HEK293 (cell line): ENCODE measurements around the gene AGAP1.

Experiments used
- CTCF ChIP-seq: fragments of 450-650 bp; formaldehyde crosslinking; IDR thresholded peaks from 2 replicates; pipeline ENCODE4 v1.5.1; 2016; ENCODE audit warnings: missing biosample characterization, missing genetic modification characterization
- KLF7 ChIP-seq: fragments of 450-650 bp; formaldehyde crosslinking; IDR thresholded peaks from 2 replicates; pipeline ENCODE4 v1.5.1; 2016; ENCODE audit warnings: missing biosample characterization, missing genetic modification characterization, borderline replicate concordance
- SP2 ChIP-seq: fragments of 450-650 bp; formaldehyde crosslinking; IDR thresholded peaks from 2 replicates; pipeline ENCODE4 v1.5.1; 2016; ENCODE audit warnings: missing biosample characterization, missing genetic modification characterization
- WT1 ChIP-seq: fragments of 450-650 bp; formaldehyde crosslinking; IDR thresholded peaks from 2 replicates; pipeline ENCODE4 v1.5.1; 2016; ENCODE audit warnings: missing biosample characterization, missing genetic modification characterization
- ZBTB44 ChIP-seq: fragments of 450-650 bp; IDR thresholded peaks from 2 replicates; pipeline ENCODE4 v1.5.1; 2018; ENCODE audit warnings: missing biosample characterization, mild to moderate bottlenecking, missing genetic modification characterization
- ZNF18 ChIP-seq: fragments of 450-650 bp; formaldehyde crosslinking; IDR thresholded peaks from 2 replicates; pipeline ENCODE4 v1.5.1; 2016; ENCODE audit warnings: missing biosample characterization, missing genetic modification characterization
- ZNF221 ChIP-seq: fragments of 450-650 bp; formaldehyde crosslinking; IDR thresholded peaks from 2 replicates; pipeline ENCODE4 v1.5.1; 2017; ENCODE audit warnings: missing biosample characterization, missing genetic modification characterization, borderline replicate concordance
- ZNF280D ChIP-seq: fragments of 450-650 bp; formaldehyde crosslinking; IDR thresholded peaks from 2 replicates; pipeline ENCODE4 v1.5.1; 2016; ENCODE audit warnings: missing biosample characterization, missing genetic modification characterization
- ZNF335 ChIP-seq: fragments of 450-650 bp; formaldehyde crosslinking; conservative IDR thresholded peaks from 2 replicates; pipeline ENCODE4 v1.5.1; 2016; ENCODE audit warnings: missing biosample characterization, missing genetic modification characterization
- ZNF624 ChIP-seq: fragments of 450-650 bp; formaldehyde crosslinking; IDR thresholded peaks from 2 replicates; pipeline ENCODE4 v1.5.1; 2017; ENCODE audit warnings: missing biosample characterization, missing genetic modification characterization
- ZNF629 ChIP-seq: fragments of 450-650 bp; formaldehyde crosslinking; IDR thresholded peaks from 2 replicates; pipeline ENCODE4 v1.5.1; 2017; ENCODE audit warnings: missing biosample characterization, missing genetic modification characterization
- ZNF660 ChIP-seq: fragments of 450-650 bp; IDR thresholded peaks from 2 replicates; pipeline ENCODE4 v1.5.1; 2018; ENCODE audit warnings: missing biosample characterization, mild to moderate bottlenecking, missing genetic modification characterization
- ZNF701 ChIP-seq: fragments of 450-650 bp; formaldehyde crosslinking; IDR thresholded peaks from 2 replicates; pipeline ENCODE4 v1.5.1; 2016; ENCODE audit warnings: missing biosample characterization, missing genetic modification characterization
- ZSCAN23 ChIP-seq: fragments of 450-650 bp; formaldehyde crosslinking; IDR thresholded peaks from 2 replicates; pipeline ENCODE4 v1.5.1; 2016; ENCODE audit warnings: missing biosample characterization, missing genetic modification characterization
- TF ChIP-seq, protein P1 (sequence below): fragments of 450-650 bp; IDR thresholded peaks from 2 replicates; pipeline ENCODE4 v1.5.1; 2018; ENCODE audit warnings: missing biosample characterization, missing genetic modification characterization
- TF ChIP-seq, protein P2 (sequence below): fragments of 450-650 bp; formaldehyde crosslinking; IDR thresholded peaks from 2 replicates; pipeline ENCODE4 v1.5.1; 2016; ENCODE audit warnings: missing biosample characterization, missing genetic modification characterization
- TF ChIP-seq, protein P3 (sequence below): fragments of 450-650 bp; formaldehyde crosslinking; IDR thresholded peaks from 2 replicates; pipeline ENCODE4 v1.5.1; 2017; ENCODE audit warnings: missing biosample characterization, missing genetic modification characterization
- TF ChIP-seq, protein P4 (sequence below): fragments of 450-650 bp; formaldehyde crosslinking; IDR thresholded peaks from 2 replicates; pipeline ENCODE4 v1.5.0; 2017; ENCODE audit warnings: missing biosample characterization, missing genetic modification characterization, borderline replicate concordance

Gene AGAP1

GRCh38 chr2:236167297-236168109 lies 673.7 kb downstream of the AGAP1 start (continued):
- TF ChIP-seq, protein P1, sequence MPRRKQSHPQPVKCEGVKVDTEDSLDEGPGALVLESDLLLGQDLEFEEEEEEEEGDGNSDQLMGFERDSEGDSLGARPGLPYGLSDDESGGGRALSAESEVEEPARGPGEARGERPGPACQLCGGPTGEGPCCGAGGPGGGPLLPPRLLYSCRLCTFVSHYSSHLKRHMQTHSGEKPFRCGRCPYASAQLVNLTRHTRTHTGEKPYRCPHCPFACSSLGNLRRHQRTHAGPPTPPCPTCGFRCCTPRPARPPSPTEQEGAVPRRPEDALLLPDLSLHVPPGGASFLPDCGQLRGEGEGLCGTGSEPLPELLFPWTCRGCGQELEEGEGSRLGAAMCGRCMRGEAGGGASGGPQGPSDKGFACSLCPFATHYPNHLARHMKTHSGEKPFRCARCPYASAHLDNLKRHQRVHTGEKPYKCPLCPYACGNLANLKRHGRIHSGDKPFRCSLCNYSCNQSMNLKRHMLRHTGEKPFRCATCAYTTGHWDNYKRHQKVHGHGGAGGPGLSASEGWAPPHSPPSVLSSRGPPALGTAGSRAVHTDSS (tag by site-specific recombination), result peak; percentile 13; the same call in 1 of the 2 replicates
- TF ChIP-seq WT1 (tag by site-specific recombination) (no peak), CTCF (tag by site-specific recombination) (peak; percentile 87), ZNF335 (tag by site-specific recombination) (peak; percentile 19; the same call in 1 of the 2 replicates), ZNF701 (tag by site-specific recombination) (no peak), KLF7 (tag by site-specific recombination) (no peak), ZSCAN23 (tag by site-specific recombination) (no peak), ZNF624 (tag by site-specific recombination) (no peak), ZNF660 (tag by site-specific recombination) (0 out of 2 replicates have a peak, but pooled peaks have one; percentile 8), SP2 (peak; percentile 15; the same call in 1 of the 2 replicates), ZNF221 (tag by site-specific recombination) (no peak), ZNF629 (no peak), ZNF280D (tag by site-specific recombination) (no peak), ZBTB44 (tag by site-specific recombination) (no peak), ZNF18 (no peak)
- TF ChIP-seq, protein P2, sequence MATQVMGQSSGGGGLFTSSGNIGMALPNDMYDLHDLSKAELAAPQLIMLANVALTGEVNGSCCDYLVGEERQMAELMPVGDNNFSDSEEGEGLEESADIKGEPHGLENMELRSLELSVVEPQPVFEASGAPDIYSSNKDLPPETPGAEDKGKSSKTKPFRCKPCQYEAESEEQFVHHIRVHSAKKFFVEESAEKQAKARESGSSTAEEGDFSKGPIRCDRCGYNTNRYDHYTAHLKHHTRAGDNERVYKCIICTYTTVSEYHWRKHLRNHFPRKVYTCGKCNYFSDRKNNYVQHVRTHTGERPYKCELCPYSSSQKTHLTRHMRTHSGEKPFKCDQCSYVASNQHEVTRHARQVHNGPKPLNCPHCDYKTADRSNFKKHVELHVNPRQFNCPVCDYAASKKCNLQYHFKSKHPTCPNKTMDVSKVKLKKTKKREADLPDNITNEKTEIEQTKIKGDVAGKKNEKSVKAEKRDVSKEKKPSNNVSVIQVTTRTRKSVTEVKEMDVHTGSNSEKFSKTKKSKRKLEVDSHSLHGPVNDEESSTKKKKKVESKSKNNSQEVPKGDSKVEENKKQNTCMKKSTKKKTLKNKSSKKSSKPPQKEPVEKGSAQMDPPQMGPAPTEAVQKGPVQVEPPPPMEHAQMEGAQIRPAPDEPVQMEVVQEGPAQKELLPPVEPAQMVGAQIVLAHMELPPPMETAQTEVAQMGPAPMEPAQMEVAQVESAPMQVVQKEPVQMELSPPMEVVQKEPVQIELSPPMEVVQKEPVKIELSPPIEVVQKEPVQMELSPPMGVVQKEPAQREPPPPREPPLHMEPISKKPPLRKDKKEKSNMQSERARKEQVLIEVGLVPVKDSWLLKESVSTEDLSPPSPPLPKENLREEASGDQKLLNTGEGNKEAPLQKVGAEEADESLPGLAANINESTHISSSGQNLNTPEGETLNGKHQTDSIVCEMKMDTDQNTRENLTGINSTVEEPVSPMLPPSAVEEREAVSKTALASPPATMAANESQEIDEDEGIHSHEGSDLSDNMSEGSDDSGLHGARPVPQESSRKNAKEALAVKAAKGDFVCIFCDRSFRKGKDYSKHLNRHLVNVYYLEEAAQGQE (tag by site-specific recombination), result no peak
- TF ChIP-seq, protein P3, sequence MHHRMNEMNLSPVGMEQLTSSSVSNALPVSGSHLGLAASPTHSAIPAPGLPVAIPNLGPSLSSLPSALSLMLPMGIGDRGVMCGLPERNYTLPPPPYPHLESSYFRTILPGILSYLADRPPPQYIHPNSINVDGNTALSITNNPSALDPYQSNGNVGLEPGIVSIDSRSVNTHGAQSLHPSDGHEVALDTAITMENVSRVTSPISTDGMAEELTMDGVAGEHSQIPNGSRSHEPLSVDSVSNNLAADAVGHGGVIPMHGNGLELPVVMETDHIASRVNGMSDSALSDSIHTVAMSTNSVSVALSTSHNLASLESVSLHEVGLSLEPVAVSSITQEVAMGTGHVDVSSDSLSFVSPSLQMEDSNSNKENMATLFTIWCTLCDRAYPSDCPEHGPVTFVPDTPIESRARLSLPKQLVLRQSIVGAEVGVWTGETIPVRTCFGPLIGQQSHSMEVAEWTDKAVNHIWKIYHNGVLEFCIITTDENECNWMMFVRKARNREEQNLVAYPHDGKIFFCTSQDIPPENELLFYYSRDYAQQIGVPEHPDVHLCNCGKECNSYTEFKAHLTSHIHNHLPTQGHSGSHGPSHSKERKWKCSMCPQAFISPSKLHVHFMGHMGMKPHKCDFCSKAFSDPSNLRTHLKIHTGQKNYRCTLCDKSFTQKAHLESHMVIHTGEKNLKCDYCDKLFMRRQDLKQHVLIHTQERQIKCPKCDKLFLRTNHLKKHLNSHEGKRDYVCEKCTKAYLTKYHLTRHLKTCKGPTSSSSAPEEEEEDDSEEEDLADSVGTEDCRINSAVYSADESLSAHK (tag by site-specific recombination), result no peak
- TF ChIP-seq, protein P4, sequence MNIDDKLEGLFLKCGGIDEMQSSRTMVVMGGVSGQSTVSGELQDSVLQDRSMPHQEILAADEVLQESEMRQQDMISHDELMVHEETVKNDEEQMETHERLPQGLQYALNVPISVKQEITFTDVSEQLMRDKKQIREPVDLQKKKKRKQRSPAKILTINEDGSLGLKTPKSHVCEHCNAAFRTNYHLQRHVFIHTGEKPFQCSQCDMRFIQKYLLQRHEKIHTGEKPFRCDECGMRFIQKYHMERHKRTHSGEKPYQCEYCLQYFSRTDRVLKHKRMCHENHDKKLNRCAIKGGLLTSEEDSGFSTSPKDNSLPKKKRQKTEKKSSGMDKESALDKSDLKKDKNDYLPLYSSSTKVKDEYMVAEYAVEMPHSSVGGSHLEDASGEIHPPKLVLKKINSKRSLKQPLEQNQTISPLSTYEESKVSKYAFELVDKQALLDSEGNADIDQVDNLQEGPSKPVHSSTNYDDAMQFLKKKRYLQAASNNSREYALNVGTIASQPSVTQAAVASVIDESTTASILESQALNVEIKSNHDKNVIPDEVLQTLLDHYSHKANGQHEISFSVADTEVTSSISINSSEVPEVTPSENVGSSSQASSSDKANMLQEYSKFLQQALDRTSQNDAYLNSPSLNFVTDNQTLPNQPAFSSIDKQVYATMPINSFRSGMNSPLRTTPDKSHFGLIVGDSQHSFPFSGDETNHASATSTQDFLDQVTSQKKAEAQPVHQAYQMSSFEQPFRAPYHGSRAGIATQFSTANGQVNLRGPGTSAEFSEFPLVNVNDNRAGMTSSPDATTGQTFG (tag by site-specific recombination), result no peak
